H9 (cell line): ENCODE measurements around the gene SLC33A1. TPM values are rescaled to one million over a fixed set of nuclear protein-coding genes. Genes with fewer than 3 reads are reported as not detected.

Source experiments
- DNase-seq: peaks from one replicate; pipeline ENCODE4 v3.0.0-alpha.2; 2017
- H2AFZ ChIP-seq: one replicate; pipeline ENCODE4 v1.6.1; 2013; ENCODE audit warnings: mild to moderate bottlenecking, low read length, control low read depth, moderate library complexity
- H2AK5ac ChIP-seq: 2 replicates; pipeline ENCODE4 v1.6.1; 2013; ENCODE audit warnings: low read length, control low read depth, mixed read lengths; ENCODE audit not compliant: insufficient read length
- H2BK120ac ChIP-seq: one replicate; pipeline ENCODE4 v1.6.1; 2013; ENCODE audit warnings: low read depth, mild to moderate bottlenecking, low read length, control low read depth, inconsistent platforms; ENCODE audit not compliant: poor library complexity, severe bottlenecking
- H2BK12ac ChIP-seq: 2 replicates; pipeline ENCODE4 v1.6.1; 2013; ENCODE audit warnings: low read length, control low read depth, mixed read lengths, low read depth; ENCODE audit not compliant: insufficient read length
- H2BK15ac ChIP-seq: 2 replicates; pipeline ENCODE4 v1.6.1; 2013; ENCODE audit warnings: low read depth, low read length, control low read depth
- H2BK20ac ChIP-seq: one replicate; pipeline ENCODE4 v1.6.1; 2013; ENCODE audit warnings: low read depth, mild to moderate bottlenecking, low read length, control low read depth, inconsistent platforms; ENCODE audit not compliant: poor library complexity, severe bottlenecking
- H2BK5ac ChIP-seq: 2 replicates; pipeline ENCODE4 v1.6.1; 2013; ENCODE audit warnings: low read length, control low read depth, mixed read lengths; ENCODE audit not compliant: insufficient read length
- H3K14ac ChIP-seq: 2 replicates; pipeline ENCODE4 v1.6.1; 2013; ENCODE audit warnings: low read length, control low read depth; ENCODE audit not compliant: insufficient read depth
- H3K18ac ChIP-seq: 2 replicates; pipeline ENCODE4 v1.6.1; 2013; ENCODE audit warnings: low read depth, mild to moderate bottlenecking, mixed read lengths, low read length, control low read depth; ENCODE audit not compliant: insufficient read length
- H3K23ac ChIP-seq: 2 replicates; pipeline ENCODE4 v1.6.1; 2013; ENCODE audit warnings: low read length, control low read depth, mixed read lengths, low read depth; ENCODE audit not compliant: insufficient read length
- H3K23me2 ChIP-seq: 2 replicates; pipeline ENCODE4 v1.6.1; 2013; ENCODE audit warnings: low read depth, mild to moderate bottlenecking, mixed read lengths, low read length, control low read depth; ENCODE audit not compliant: insufficient read length, poor library complexity, severe bottlenecking
- H3K27ac ChIP-seq: 2 replicates; pipeline ENCODE4 v1.5.1; 2013; ENCODE audit warnings: low read length, control low read depth, mixed read lengths, low read depth; ENCODE audit not compliant: insufficient read length
- H3K27me3 ChIP-seq: 2 replicates; pipeline ENCODE4 v1.6.1; 2013; ENCODE audit warnings: low read length, control low read depth, inconsistent platforms; ENCODE audit not compliant: insufficient read depth
- H3K4ac ChIP-seq: 2 replicates; pipeline ENCODE4 v1.6.1; 2013; ENCODE audit warnings: low read depth, mild to moderate bottlenecking, control low read depth, inconsistent platforms, low read length, moderate library complexity
- H3K4me1 ChIP-seq: 2 replicates; pipeline ENCODE4 v1.6.1; 2013; ENCODE audit warnings: low read length, control low read depth, inconsistent platforms; ENCODE audit not compliant: insufficient read depth
- H3K4me2 ChIP-seq: 2 replicates; pipeline ENCODE4 v1.6.1; 2013; ENCODE audit warnings: low read length, control low read depth, mixed read lengths; ENCODE audit not compliant: insufficient read length, insufficient read depth
- H3K56ac ChIP-seq: 2 replicates; pipeline ENCODE4 v1.6.1; 2013; ENCODE audit warnings: low read depth, mild to moderate bottlenecking, mixed read lengths, low read length, control low read depth; ENCODE audit not compliant: insufficient read length
- H3K79me1 ChIP-seq: 2 replicates; pipeline ENCODE4 v1.6.1; 2013; ENCODE audit warnings: low read depth, mild to moderate bottlenecking, moderate library complexity, low read length, control low read depth, inconsistent platforms; ENCODE audit not compliant: insufficient read depth, poor library complexity, severe bottlenecking
- H3K79me2 ChIP-seq: 2 replicates; pipeline ENCODE4 v1.6.1; 2013; ENCODE audit warnings: low read length, control low read depth, inconsistent platforms; ENCODE audit not compliant: insufficient read depth
- H3K9ac ChIP-seq: 2 replicates; pipeline ENCODE4 v1.6.1; 2013; ENCODE audit warnings: low read length, control low read depth, mixed read lengths; ENCODE audit not compliant: insufficient read length; ENCODE audit errors: extremely low read depth
- H3K9me3 ChIP-seq: one replicate; pipeline ENCODE4 v1.6.1; 2013; ENCODE audit warnings: low read depth, low read length, inconsistent platforms; ENCODE audit not compliant: control insufficient read depth
- H3T11ph ChIP-seq: one replicate; pipeline ENCODE4 v1.6.1; 2013; ENCODE audit warnings: mild to moderate bottlenecking, low read length, control low read depth, inconsistent platforms
- H4K20me1 ChIP-seq: one replicate; pipeline ENCODE4 v1.6.1; 2013; ENCODE audit not compliant: control insufficient read depth, insufficient read length, insufficient read depth
- H4K5ac ChIP-seq: 2 replicates; pipeline ENCODE4 v1.6.1; 2013; ENCODE audit warnings: low read depth, mild to moderate bottlenecking, mixed read lengths, low read length, control low read depth; ENCODE audit not compliant: insufficient read length
- H4K8ac ChIP-seq: replicated peaks from 2 replicates; pipeline ENCODE4 v1.6.1; 2013; ENCODE audit warnings: low read length, control low read depth, mixed read lengths, low read depth; ENCODE audit not compliant: insufficient read length
- H4K91ac ChIP-seq: 2 replicates; pipeline ENCODE4 v1.6.1; 2013; ENCODE audit warnings: low read depth, mild to moderate bottlenecking, moderate library complexity, mixed read lengths, low read length, control low read depth; ENCODE audit not compliant: insufficient read length
- H3K27ac Mint-ChIP-seq, 3 experiments: 2 replicates in 2 of 3; 3 replicates in 1 of 3; pipeline ENCODE4 v1.8.0; 2020 to 2021; ENCODE audit warnings: mixed read lengths in 3 of 3, mild to moderate bottlenecking in 1 of 3, moderate library complexity in 1 of 3
- H3K27me3 Mint-ChIP-seq: 2 replicates; pipeline ENCODE4 v1.8.0; 2021; ENCODE audit warnings: low read depth, mild to moderate bottlenecking, moderate library complexity, mixed read lengths
- H3K36me3 Mint-ChIP-seq, 3 experiments: 2 replicates in 2 of 3; 3 replicates in 1 of 3; pipeline ENCODE4 v1.8.0; 2020 to 2021; ENCODE audit warnings: low read depth in 3 of 3, mixed read lengths in 3 of 3; ENCODE audit not compliant: insufficient read depth in 1 of 3
- H3K4me1 Mint-ChIP-seq, 2 experiments: 2 replicates each; pipeline ENCODE4 v1.8.0; 2020; ENCODE audit warnings: mixed read lengths in 2 of 2
- H3K4me3 Mint-ChIP-seq, 2 experiments: 2 replicates in 1 of 2; 3 replicates in 1 of 2; pipeline ENCODE4 v1.8.0; 2020 to 2021; ENCODE audit warnings: mild to moderate bottlenecking in 2 of 2, mixed read lengths in 2 of 2, moderate library complexity in 1 of 2
- H3K9me3 Mint-ChIP-seq, 2 experiments: 2 replicates in 1 of 2; 3 replicates in 1 of 2; pipeline ENCODE4 v1.8.0; 2020; ENCODE audit warnings: mild to moderate bottlenecking in 2 of 2, mixed read lengths in 2 of 2, moderate library complexity in 1 of 2
- WGBS: extraction: QIAGEN DNeasy Blood & Tissue Kit; methylation state at CpG from one replicate; pipeline ENCODE4 v1.1.7; 2013; ENCODE audit warnings: missing lambda C conversion rate, low lambda C conversion rate, mixed read lengths; ENCODE audit not compliant: insufficient read length; ENCODE audit errors: extremely low coverage; 5-methylcytosine and 5-hydroxymethylcytosine counted together
- total RNA-seq: library from RNA; stranded (reverse); gene quantifications from 2 replicates; pipeline ENCODE4 v1.2.1, GENCODE V29; 2021
- TF ChIP-seq, protein P1 (sequence below): fragments of 200-600 bp; sonication (generic); conservative IDR thresholded peaks from 3 replicates; pipeline ENCODE4 v1.8.0; 2021; ENCODE audit warnings: antibody characterized with exemption, mild to moderate bottlenecking

The SLC33A1 gene
- total RNA-seq, 1 experiment from 2014 or later = 15.0 TPM

DNA sequence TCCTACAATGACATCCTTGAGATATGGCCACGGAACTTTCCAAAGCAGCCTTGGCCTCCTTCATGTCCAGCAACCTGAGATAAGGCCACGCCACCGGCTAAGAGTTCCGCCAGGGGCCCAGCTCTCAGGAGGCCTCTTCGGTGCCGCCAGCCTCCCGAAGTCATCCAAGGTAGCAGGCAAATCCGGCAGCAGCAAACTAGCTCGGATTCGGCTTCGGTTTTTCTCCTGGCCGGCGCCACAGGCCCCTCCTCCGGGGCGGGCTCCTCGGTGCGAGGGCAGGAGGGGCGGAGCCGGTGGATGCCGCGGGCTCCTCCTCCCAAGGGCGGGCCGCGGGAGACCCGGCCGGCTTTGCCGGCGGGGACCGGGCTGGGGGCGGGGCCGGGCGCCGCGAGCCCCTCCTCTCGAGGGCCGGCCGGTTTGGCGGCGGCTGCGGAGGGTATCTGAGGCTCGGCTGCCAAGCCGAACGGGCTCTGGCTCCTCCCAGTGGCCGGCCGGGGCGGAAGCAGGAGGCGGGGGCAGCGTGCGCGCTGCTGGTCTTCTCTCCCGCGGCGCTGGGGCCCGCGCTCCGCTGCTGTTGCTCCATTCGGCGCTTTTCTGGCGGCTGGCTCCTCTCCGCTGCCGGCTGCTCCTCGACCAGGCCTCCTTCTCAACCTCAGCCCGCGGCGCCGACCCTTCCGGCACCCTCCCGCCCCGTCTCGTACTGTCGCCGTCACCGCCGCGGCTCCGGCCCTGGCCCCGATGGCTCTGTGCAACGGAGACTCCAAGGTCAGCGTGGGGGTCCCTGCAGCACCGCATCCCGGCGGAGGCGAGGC is 16.1 kb upstream of the SLC33A1 start, which contains the start of gene GMPS:
TSS of gene GMPS (plus strand) at position 518 of the 812 bp plus-strand sequence. CDS start at position 739, 221 bp downstream.
- Mint-ChIP-seq H3K4me1 (peaks cover 22 to 28% of the 10 kb centered on the region in 2 experiments), H3K27ac (peak within 1 kb of the TSS; percentile 95 to 98 (median 95); a peak in 6 of 7 replicates), H3K36me3 (peaks cover 0 to 6% (median 0%) of the 10 kb centered on the region in 3 experiments; a peak in 2 of 7 replicates), H3K4me3 (peak within 1 kb of the TSS; percentile 85 to 95), H3K9me3 (peaks cover 0 to 3% of the 10 kb centered on the region in 2 experiments; a peak in 2 of 5 replicates), H3K27me3 (no peaks in the 10 kb centered on the region)
- H3K79me2 ChIP-seq = peaks cover 26% of the 10 kb centered on the region; the same call in 1 of the 2 replicates
- H3K27ac ChIP-seq = peak within 1 kb of the TSS; percentile 13
- no peak within 1 kb of the TSS for H3K56ac ChIP-seq
- no peaks in the 10 kb centered on the region for H3K27me3 ChIP-seq
- H3K18ac ChIP-seq = peak within 1 kb of the TSS; percentile 95
- no peaks in the 10 kb centered on the region for H4K20me1 ChIP-seq
- H2BK120ac ChIP-seq = no peak within 1 kb of the TSS
- TF ChIP-seq, protein P1, sequence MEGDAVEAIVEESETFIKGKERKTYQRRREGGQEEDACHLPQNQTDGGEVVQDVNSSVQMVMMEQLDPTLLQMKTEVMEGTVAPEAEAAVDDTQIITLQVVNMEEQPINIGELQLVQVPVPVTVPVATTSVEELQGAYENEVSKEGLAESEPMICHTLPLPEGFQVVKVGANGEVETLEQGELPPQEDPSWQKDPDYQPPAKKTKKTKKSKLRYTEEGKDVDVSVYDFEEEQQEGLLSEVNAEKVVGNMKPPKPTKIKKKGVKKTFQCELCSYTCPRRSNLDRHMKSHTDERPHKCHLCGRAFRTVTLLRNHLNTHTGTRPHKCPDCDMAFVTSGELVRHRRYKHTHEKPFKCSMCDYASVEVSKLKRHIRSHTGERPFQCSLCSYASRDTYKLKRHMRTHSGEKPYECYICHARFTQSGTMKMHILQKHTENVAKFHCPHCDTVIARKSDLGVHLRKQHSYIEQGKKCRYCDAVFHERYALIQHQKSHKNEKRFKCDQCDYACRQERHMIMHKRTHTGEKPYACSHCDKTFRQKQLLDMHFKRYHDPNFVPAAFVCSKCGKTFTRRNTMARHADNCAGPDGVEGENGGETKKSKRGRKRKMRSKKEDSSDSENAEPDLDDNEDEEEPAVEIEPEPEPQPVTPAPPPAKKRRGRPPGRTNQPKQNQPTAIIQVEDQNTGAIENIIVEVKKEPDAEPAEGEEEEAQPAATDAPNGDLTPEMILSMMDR = peak; percentile 67
- H2BK12ac ChIP-seq = no peak within 1 kb of the TSS
- no peaks in the 10 kb centered on the region for H3K79me1 ChIP-seq
- H2BK5ac ChIP-seq = no peak within 1 kb of the TSS
- no peaks in the 10 kb centered on the region; the same call in 1 of the 2 replicates for H3K4me1 ChIP-seq
- H3T11ph ChIP-seq = no peak within 1 kb of the TSS
- H4K8ac ChIP-seq = no peak within 1 kb of the TSS
- H3K4ac ChIP-seq = no peak within 1 kb of the TSS
- peak within 1 kb of the TSS; percentile 78 for H4K91ac ChIP-seq
- H3K14ac ChIP-seq = peak within 1 kb of the TSS; percentile 89
- H3K4me2 ChIP-seq = peak within 1 kb of the TSS; percentile 69
- H2BK20ac ChIP-seq = no peak within 1 kb of the TSS
- no peaks in the 10 kb centered on the region for H3K9me3 ChIP-seq
- peak within 1 kb of the TSS; percentile 41 for H2AFZ ChIP-seq
- peaks cover 14% of the 10 kb centered on the region for H3K23me2 ChIP-seq
- DNase-seq = peak; percentile 97
- H2AK5ac ChIP-seq = no peak within 1 kb of the TSS
- H3K9ac ChIP-seq = peak within 1 kb of the TSS; percentile 90
- no peak within 1 kb of the TSS for H4K5ac ChIP-seq
- WGBS = no CpG with 5 or more reads among the region's 83 CpGs
- H3K23ac ChIP-seq = no peak within 1 kb of the TSS
- no peak within 1 kb of the TSS for H2BK15ac ChIP-seq
